GM12878 (cell line): ENCODE measurements around the gene SLC12A2. TPM values are rescaled to one million over a fixed set of nuclear protein-coding genes. Genes with fewer than 3 reads are reported as not detected.
A peak's percentile ranks its signal among the peaks of the same experiment; 100 is the strongest.

Experiments
- ATAC-seq: fragments of 200-7000 bp; cut with Tn5 transposase; 3 replicates; pipeline ENCODE4 v1.9.1; 2020; ENCODE audit warnings: mild to moderate bottlenecking, moderate library complexity
- BruUV-seq: library from RNA; stranded (reverse); fragments of 400-500 nt; replicated peaks from 2 replicates; lab custom pipeline; 2021; lab: Mats Ljungman, UMichigan
- CTCF ChIA-PET: fragments of 300-600 bp; sonication (Branson Sonifier 250); formaldehyde crosslinking; extraction: SDS; loops from one replicate; lab custom pipeline; 2021; ENCODE audit warnings: inconsistent platforms; lab: Yijun Ruan, JAX
- POLR2A ChIA-PET: fragments of 350-600 bp; formaldehyde crosslinking; extraction: SDS; loops from one replicate; lab custom pipeline; 2021; ENCODE audit warnings: inconsistent platforms; lab: Charles Lee
- RAD21 ChIA-PET: fragments of 300-600 bp; sonication (Branson Sonifier 250); formaldehyde crosslinking; loops from one replicate; lab custom pipeline; 2023; ENCODE audit warnings: antibody characterized with exemption; ENCODE audit not compliant: unreplicated experiment; lab: Charles Lee
- SMC1A ChIA-PET: fragments of 300-600 bp; sonication (Branson Sonifier 250); formaldehyde crosslinking; loops from one replicate; lab custom pipeline; 2023; ENCODE audit not compliant: unreplicated experiment, uncharacterized antibody; lab: Charles Lee
- DNase-seq: peaks from one replicate; pipeline ENCODE4 v3.0.0-alpha.2; 2011; ENCODE audit warnings: low read depth, low spot score
- FAIRE-seq: peaks from 3 replicates; lab custom pipeline; 2011; peaks lifted over from hg19 to GRCh38; lab: Jason Lieb, UNC
- H2AFZ ChIP-seq: 2 replicates; pipeline ENCODE4 v1.6.0; 2011; ENCODE audit warnings: low read depth, low read length, control low read depth; ENCODE audit not compliant: control insufficient read depth
- H3K27ac ChIP-seq: 2 replicates; pipeline ENCODE4 v1.5.1; 2011; ENCODE audit warnings: control low read depth; ENCODE audit not compliant: control insufficient read depth, insufficient read depth
- H3K27me3 ChIP-seq, 2 experiments: replicated peaks in 1 of 2; 2 replicates each; pipeline versions ENCODE4 v1.6.0 to v1.6.1; 2011; ENCODE audit warnings: low read length in 1 of 2; ENCODE audit not compliant: control insufficient read depth in 2 of 2, insufficient read depth in 2 of 2
- H3K36me3 ChIP-seq, 2 experiments: 2 replicates each; pipeline ENCODE4 v1.5.1; 2011; ENCODE audit warnings: low read length in 1 of 2; ENCODE audit not compliant: control insufficient read depth in 2 of 2, insufficient read depth in 2 of 2
- H3K4me1 ChIP-seq: 2 replicates; pipeline ENCODE4 v1.6.1; 2011; ENCODE audit warnings: mild to moderate bottlenecking, low read length, moderate library complexity, mixed read lengths; ENCODE audit not compliant: control insufficient read depth, insufficient read depth
- H3K4me2 ChIP-seq: 2 replicates; pipeline ENCODE4 v1.6.0; 2011; ENCODE audit warnings: control low read depth; ENCODE audit not compliant: control insufficient read depth, insufficient read depth
- H3K4me3 ChIP-seq: fragments of 200-600 bp; sonication (generic); 2 replicates; pipeline ENCODE4 v1.5.1; 2016
- H3K79me2 ChIP-seq: 2 replicates; pipeline ENCODE4 v1.6.0; 2011; ENCODE audit warnings: low read length; ENCODE audit not compliant: control insufficient read depth, insufficient read depth
- H3K9ac ChIP-seq: 2 replicates; pipeline ENCODE4 v1.8.0; 2011; ENCODE audit warnings: low read length, control low read depth, mixed read lengths; ENCODE audit not compliant: control insufficient read depth, insufficient read depth
- H3K9me3 ChIP-seq: replicated peaks from 3 replicates; pipeline ENCODE4 v1.5.1; 2011; ENCODE audit warnings: mild to moderate bottlenecking, low read length; ENCODE audit not compliant: control insufficient read depth, insufficient read depth
- H4K20me1 ChIP-seq: 2 replicates; pipeline ENCODE4 v1.6.0; 2011; ENCODE audit not compliant: control insufficient read depth, insufficient read depth
- CEBPB ChIP-seq, 2 experiments: fragments of 150-350 bp in 1 of 2; IDR thresholded peaks; 2 replicates each; pipeline ENCODE4 v1.6.1; 2012 to 2014; ENCODE audit warnings: low read depth in 2 of 2, low read length in 2 of 2, borderline replicate concordance in 1 of 2, inconsistent platforms in 1 of 2
- CREB1 ChIP-seq: IDR thresholded peaks from 2 replicates; pipeline ENCODE4 v1.6.1; 2012; ENCODE audit warnings: low read depth, mild to moderate bottlenecking, inconsistent platforms
- CREM ChIP-seq: IDR thresholded peaks from 2 replicates; pipeline ENCODE4 v1.6.1; 2014; ENCODE audit warnings: antibody characterized with exemption, low read depth
- EED ChIP-seq: sonication (generic); IDR thresholded peaks from 2 replicates; pipeline ENCODE4 v1.6.1; 2016; ENCODE audit warnings: antibody characterized with exemption, low read depth
- FOXM1 ChIP-seq: IDR thresholded peaks from 2 replicates; pipeline ENCODE4 v1.6.1; 2012; ENCODE audit warnings: low read depth, mild to moderate bottlenecking, inconsistent platforms, low read length, moderate library complexity
- GABPA ChIP-seq: IDR thresholded peaks from 2 replicates; pipeline ENCODE4 v1.6.1; 2014; ENCODE audit warnings: antibody characterized with exemption, low read depth, mild to moderate bottlenecking, inconsistent platforms
- JUNB ChIP-seq: IDR thresholded peaks from 2 replicates; pipeline ENCODE4 v1.6.1; 2016; ENCODE audit warnings: antibody characterized with exemption, mild to moderate bottlenecking
- KDM1A ChIP-seq: fragments of 200-600 bp; sonication (generic); IDR thresholded peaks from 2 replicates; pipeline ENCODE4 v1.6.1; 2016; ENCODE audit warnings: borderline replicate concordance
- NFIC ChIP-seq: IDR thresholded peaks from 2 replicates; pipeline ENCODE4 v1.6.1; 2012; ENCODE audit warnings: low read depth, mild to moderate bottlenecking, inconsistent platforms, low read length, moderate library complexity
- NFYA ChIP-seq: IDR thresholded peaks from 2 replicates; pipeline ENCODE4 v1.6.1; 2011; ENCODE audit warnings: low read depth, mild to moderate bottlenecking, low read length, improper control_type of control experiment, borderline replicate concordance
- NR2C2 ChIP-seq: IDR thresholded peaks from 2 replicates; pipeline ENCODE4 v1.6.1; 2011; ENCODE audit warnings: borderline replicate concordance, low read depth; ENCODE audit not compliant: control insufficient read depth, insufficient read length
- RBBP5 ChIP-seq: fragments of 200-600 bp; sonication (generic); conservative IDR thresholded peaks from 2 replicates; pipeline ENCODE4 v1.6.1; 2016
- RUNX3 ChIP-seq: IDR thresholded peaks from 2 replicates; pipeline ENCODE4 v1.6.1; 2012; ENCODE audit warnings: low read length, inconsistent platforms
- SIN3A ChIP-seq: IDR thresholded peaks from 2 replicates; pipeline ENCODE4 v1.6.1; 2012; ENCODE audit warnings: low read depth, low read length, improper control_type of control experiment
- SRF ChIP-seq, 2 experiments: IDR thresholded peaks; 2 replicates each; pipeline ENCODE4 v1.6.1; 2011; ENCODE audit warnings: low read depth in 2 of 2, low read length in 2 of 2, mild to moderate bottlenecking in 1 of 2, moderate library complexity in 1 of 2
- ZNF207 ChIP-seq: fragments of 450-650 bp; IDR thresholded peaks from 2 replicates; pipeline ENCODE4 v1.6.1; 2014; ENCODE audit warnings: antibody characterized with exemption, mild to moderate bottlenecking, borderline replicate concordance
- ZZZ3 ChIP-seq: IDR thresholded peaks from 2 replicates; pipeline ENCODE4 v1.6.1; 2011; ENCODE audit warnings: low read depth; ENCODE audit not compliant: control insufficient read depth, insufficient read length
- WGBS: methylation state at CpG from one replicate; pipeline ENCODE4 v1.1.6; 2016; ENCODE audit warnings: low lambda C conversion rate; ENCODE audit not compliant: insufficient replicate concordance, insufficient coverage; ENCODE audit errors: missing lambda C conversion rate; 5-methylcytosine and 5-hydroxymethylcytosine counted together
- in situ Hi-C: fragments of 300-500 bp; cut with MboI; formaldehyde crosslinking; loops from 9 replicates; pipeline ENCODE4 v1.14.3; 2018; ENCODE audit warnings: mixed read lengths
- intact Hi-C: fragments of 100-400 bp; cut with micrococcal nuclease; formaldehyde crosslinking; loops from one replicate; pipeline ENCODE4 v1.14.2; 2022; ENCODE audit not compliant: unreplicated experiment
- polyA plus RNA-seq, 11 experiments: library from polyadenylated mRNA; depleted of rRNA in 4 of 11; unstranded in 6 of 11; stranded (reverse) in 5 of 11; fragments of >200 nt; fragmentation: Nextera tagmentation in 4 of 11; fragmentation: Illumina TruSeq in 1 of 11; extraction: Ambion mirVana in 4 of 11; extraction: Trizol in 1 of 11; gene quantifications; 1 replicate in 1 of 11; 2 replicates in 10 of 11; pipeline versions ENCODE4 v1.2.1 to v1.2.3, GENCODE V29; 2011 to 2016; ENCODE audit warnings: inconsistent platforms in 2 of 11, missing spikeins in 2 of 11, low read depth in 1 of 11
- total RNA-seq, 4 experiments: library from RNA; depleted of rRNA in 3 of 4; stranded (reverse); fragments of >200 nt in 3 of 4; fragmentation: Illumina TruSeq in 1 of 4; extraction: Trizol in 1 of 4; gene quantifications; 2 replicates each; pipeline versions ENCODE4 v1.2.1 to v1.2.3, GENCODE V29; 2013 to 2021
- TF ChIP-seq, protein P1 (sequence below): IDR thresholded peaks from 2 replicates; pipeline ENCODE4 v1.6.1; 2012; ENCODE audit warnings: low read depth, low read length, improper control_type of control experiment
- TF ChIP-seq, protein P2 (sequence below), 3 experiments: IDR thresholded peaks in 2 of 3; conservative IDR thresholded peaks in 1 of 3; 2 replicates each; pipeline ENCODE4 v1.5.1; 2011; ENCODE audit warnings: low read depth in 3 of 3, low read length in 3 of 3, mild to moderate bottlenecking in 3 of 3, control low read depth in 2 of 3, moderate library complexity in 2 of 3, inconsistent platforms in 1 of 3, mixed read lengths in 1 of 3; ENCODE audit not compliant: control insufficient read depth in 2 of 3, insufficient read depth in 1 of 3; ENCODE audit errors: extremely low read depth in 1 of 3
- TF ChIP-seq, protein P3 (sequence below): IDR thresholded peaks from 2 replicates; pipeline ENCODE4 v1.6.1; 2011; ENCODE audit warnings: borderline replicate concordance, low read depth, mild to moderate bottlenecking, moderate library complexity, low read length; ENCODE audit not compliant: insufficient read depth, poor library complexity, severe bottlenecking

SLC12A2 gene
- total and polyA plus RNA-seq, 10 of the 15 experiments (the other 5 are each of a cell fraction or from before 2014, with no cell fraction given): 5.1 to 21.8 (median 10.5) TPM

DNA sequence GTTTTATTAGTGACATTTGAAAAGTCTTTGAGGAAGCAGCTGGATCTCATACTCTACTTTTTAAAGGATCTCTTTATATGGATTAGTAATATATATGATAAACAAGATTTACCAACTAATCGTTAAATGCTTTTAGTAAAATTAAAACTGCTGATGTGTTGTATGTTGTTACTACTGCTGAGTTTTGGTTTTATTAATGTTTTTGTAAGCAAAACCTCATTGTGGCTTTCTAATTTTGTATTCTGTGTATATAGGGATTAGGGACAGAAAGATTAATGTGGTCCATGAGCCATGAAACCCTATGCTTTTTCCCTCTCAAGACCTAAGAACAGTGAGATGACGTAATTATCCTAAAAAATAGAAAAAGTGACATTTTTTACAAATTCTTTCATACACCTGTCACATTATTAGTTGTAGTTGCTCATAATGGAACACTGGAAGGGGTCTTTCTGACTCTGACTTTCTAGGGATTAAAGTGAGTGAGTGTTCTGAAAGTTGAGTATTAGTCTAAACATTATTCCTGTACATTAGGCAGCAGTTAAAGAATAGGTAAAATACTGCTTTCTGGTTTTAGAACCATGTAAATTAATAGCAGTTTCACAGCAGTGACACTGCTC is 85.9 kb downstream of the SLC12A2 start:
- Histone ChIP-seq H3K36me3 (no peaks in the 10 kb centered on the region; a peak in 1 of 4 replicates), H3K4me3 (no peak overlapping the region), H3K27ac (no peak overlapping the region), H3K9me3 (no peaks in the 10 kb centered on the region), H3K27me3 (no peaks in the 10 kb centered on the region), H3K4me1 (no peaks in the 10 kb centered on the region), H2AFZ (no peak overlapping the region), H3K79me2 (no peaks in the 10 kb centered on the region), H4K20me1 (no peaks in the 10 kb centered on the region), H3K9ac (no peak overlapping the region), H3K4me2 (no peak overlapping the region)
- 38% methylated on average over 2 of the region's 2 CpGs for WGBS
- ChIA-PET POLR2A (no interaction called here), RAD21 (interaction anchor here (1.0 to 1.1 kb wide), 2 partner anchors 8 to 83 kb away, joined by 3 to 4 read pairs; no protein-coding TSS in a partner anchor), CTCF (interaction anchor here (0.6 kb wide), 1 partner anchor 934 kb away, joined by 4 read pairs; no protein-coding TSS in a partner anchor), SMC1A (interaction anchor here (0.8 to 1.6 kb wide), 3 partner anchors 11 to 261 kb away, joined by 3 to 4 read pairs (median 4); no protein-coding TSS in a partner anchor)
- no TSS peak for BruUV-seq
- DNase-seq (no peak), ATAC-seq (no peak), FAIRE-seq (no peak)
- in situ Hi-C loops (no loop called here), intact Hi-C loops (no loop called here)
- TF ChIP-seq ZNF207: no peak
- no peak for TF ChIP-seq SIN3A
- TF ChIP-seq ZZZ3: no peak
- TF ChIP-seq, protein P1, sequence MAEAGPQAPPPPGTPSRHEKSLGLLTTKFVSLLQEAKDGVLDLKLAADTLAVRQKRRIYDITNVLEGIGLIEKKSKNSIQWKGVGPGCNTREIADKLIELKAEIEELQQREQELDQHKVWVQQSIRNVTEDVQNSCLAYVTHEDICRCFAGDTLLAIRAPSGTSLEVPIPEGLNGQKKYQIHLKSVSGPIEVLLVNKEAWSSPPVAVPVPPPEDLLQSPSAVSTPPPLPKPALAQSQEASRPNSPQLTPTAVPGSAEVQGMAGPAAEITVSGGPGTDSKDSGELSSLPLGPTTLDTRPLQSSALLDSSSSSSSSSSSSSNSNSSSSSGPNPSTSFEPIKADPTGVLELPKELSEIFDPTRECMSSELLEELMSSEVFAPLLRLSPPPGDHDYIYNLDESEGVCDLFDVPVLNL: no peak
- TF ChIP-seq NFYA: no peak
- 0 out of 4 replicates have a peak, but pooled peaks of 1 of the 2 experiments have one; percentile 37 for TF ChIP-seq CEBPB (IDR thresholded peaks at IDR 0.05; ENCODE audit: borderline replicate concordance in 1 of 2, low read depth in 2 of 2, low read length in 2 of 2)
- peak; percentile 57; the same call in 1 of the 2 replicates for TF ChIP-seq GABPA
- peak; percentile 62 for TF ChIP-seq RUNX3
- TF ChIP-seq EED: 0 out of 2 replicates have a peak, but pooled peaks have one; percentile 27
- 0 out of 4 replicates have a peak, but pooled peaks of 1 of the 2 experiments have one; percentile 17 for TF ChIP-seq SRF (IDR thresholded peaks at IDR 0.05; ENCODE audit: low read depth in 2 of 2, low read length in 2 of 2)
- peak; percentile 18; the same call in 1 of the 2 replicates for TF ChIP-seq CREB1
- peak; percentile 92 for TF ChIP-seq NFIC
- TF ChIP-seq FOXM1: peak; percentile 63; the same call in 1 of the 2 replicates
- no peak for TF ChIP-seq KDM1A
- TF ChIP-seq, protein P2, sequence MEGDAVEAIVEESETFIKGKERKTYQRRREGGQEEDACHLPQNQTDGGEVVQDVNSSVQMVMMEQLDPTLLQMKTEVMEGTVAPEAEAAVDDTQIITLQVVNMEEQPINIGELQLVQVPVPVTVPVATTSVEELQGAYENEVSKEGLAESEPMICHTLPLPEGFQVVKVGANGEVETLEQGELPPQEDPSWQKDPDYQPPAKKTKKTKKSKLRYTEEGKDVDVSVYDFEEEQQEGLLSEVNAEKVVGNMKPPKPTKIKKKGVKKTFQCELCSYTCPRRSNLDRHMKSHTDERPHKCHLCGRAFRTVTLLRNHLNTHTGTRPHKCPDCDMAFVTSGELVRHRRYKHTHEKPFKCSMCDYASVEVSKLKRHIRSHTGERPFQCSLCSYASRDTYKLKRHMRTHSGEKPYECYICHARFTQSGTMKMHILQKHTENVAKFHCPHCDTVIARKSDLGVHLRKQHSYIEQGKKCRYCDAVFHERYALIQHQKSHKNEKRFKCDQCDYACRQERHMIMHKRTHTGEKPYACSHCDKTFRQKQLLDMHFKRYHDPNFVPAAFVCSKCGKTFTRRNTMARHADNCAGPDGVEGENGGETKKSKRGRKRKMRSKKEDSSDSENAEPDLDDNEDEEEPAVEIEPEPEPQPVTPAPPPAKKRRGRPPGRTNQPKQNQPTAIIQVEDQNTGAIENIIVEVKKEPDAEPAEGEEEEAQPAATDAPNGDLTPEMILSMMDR (IDR thresholded peaks at IDR 0.05 in 2 of 3, conservative IDR thresholded peaks at IDR 0.05 in 1 of 3; ENCODE audit: control insufficient read depth in 2 of 3, extremely low read depth in 1 of 3, insufficient read depth in 1 of 3, low read depth in 3 of 3, low read length in 3 of 3): no peak
- peak; percentile 40; the same call in 1 of the 2 replicates for TF ChIP-seq CREM
- TF ChIP-seq, protein P3, sequence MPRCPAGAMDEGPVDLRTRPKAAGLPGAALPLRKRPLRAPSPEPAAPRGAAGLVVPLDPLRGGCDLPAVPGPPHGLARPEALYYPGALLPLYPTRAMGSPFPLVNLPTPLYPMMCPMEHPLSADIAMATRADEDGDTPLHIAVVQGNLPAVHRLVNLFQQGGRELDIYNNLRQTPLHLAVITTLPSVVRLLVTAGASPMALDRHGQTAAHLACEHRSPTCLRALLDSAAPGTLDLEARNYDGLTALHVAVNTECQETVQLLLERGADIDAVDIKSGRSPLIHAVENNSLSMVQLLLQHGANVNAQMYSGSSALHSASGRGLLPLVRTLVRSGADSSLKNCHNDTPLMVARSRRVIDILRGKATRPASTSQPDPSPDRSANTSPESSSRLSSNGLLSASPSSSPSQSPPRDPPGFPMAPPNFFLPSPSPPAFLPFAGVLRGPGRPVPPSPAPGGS: peak; percentile 49
- no peak for TF ChIP-seq NR2C2
- TF ChIP-seq RBBP5: no peak
- TF ChIP-seq JUNB: peak; percentile 95
